Lower leg skin (tissue), 4 donors: ENCODE data around the gene SLC35E3. TPM values are rescaled to one million over a fixed set of nuclear protein-coding genes. Genes with fewer than 3 reads are reported as not detected.
A peak's percentile ranks its signal among the peaks of the same experiment; 100 is the strongest.

Experiments used
- DNase-seq, 2 donors: peaks; one replicate each; pipeline ENCODE4 v3.0.0-alpha.2; 2019; ENCODE audit warnings: low spot score in 2 of 2
- H3K4me3 ChIP-seq: fragments of 200-600 bp; sonication (generic); 2 replicates; pipeline ENCODE4 v1.5.1; 2017; ENCODE audit warnings: mild to moderate bottlenecking, low read depth; ENCODE audit not compliant: poor library complexity, severe bottlenecking
- POLR2A ChIP-seq, 2 donors: fragments of 450-650 bp; IDR thresholded peaks; one replicate each; pipeline ENCODE4 v1.6.1; 2016 to 2017; ENCODE audit warnings: antibody characterized with exemption in 2 of 2, mild to moderate bottlenecking in 1 of 2, moderate library complexity in 1 of 2
- WGBS, 2 donors: methylation state at CpG; one replicate each; pipeline ENCODE4 v1.1.5; 2018; 5-methylcytosine and 5-hydroxymethylcytosine counted together
- intact Hi-C: fragments of 100-400 bp; cut with DNase I; formaldehyde crosslinking; loops from one replicate; pipeline ENCODE4 v1.15.0; 2023; ENCODE audit warnings: low total_unique reads
- total RNA-seq, 4 donors: library from RNA; depleted of rRNA; stranded (reverse); fragments of >200 nt; gene quantifications; one replicate each; pipeline ENCODE4 v1.1.0, GENCODE V29; 2016
- TF ChIP-seq, protein P1 (sequence below), 3 donors: fragments of 450-650 bp; IDR thresholded peaks; one replicate each; pipeline ENCODE4 v1.5.1; 2016; ENCODE audit warnings: antibody characterized with exemption in 3 of 3, mild to moderate bottlenecking in 3 of 3, moderate library complexity in 2 of 3

Gene SLC35E3
- total RNA-seq, 4 donors from 2014 or later = 4.5 to 13.9 (median 6.5) TPM

DNA sequence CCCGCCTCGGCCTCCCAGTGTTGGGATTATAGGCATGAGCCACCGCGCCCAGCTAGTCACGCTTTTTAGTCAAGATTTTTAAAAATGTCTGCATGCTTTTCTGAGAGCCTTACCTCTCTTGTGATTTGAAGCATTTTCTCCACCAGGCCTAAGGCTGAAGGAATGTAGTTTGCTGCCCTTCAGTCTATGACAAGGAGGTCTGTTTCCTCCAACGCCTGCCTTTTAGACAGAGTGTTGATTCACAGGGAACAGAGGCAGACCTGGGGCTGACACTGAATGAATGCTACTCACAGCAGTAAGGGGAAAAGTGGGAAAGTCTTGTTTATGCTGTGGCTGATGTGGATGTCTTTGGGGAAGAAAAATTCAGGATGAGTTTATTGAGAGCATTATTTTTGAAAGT is 34.8 kb downstream of the SLC35E3 start:
- H3K4me3 ChIP-seq = no peak overlapping the region
- intact Hi-C loops = no loop called here
- WGBS, 2 donors = 92 to 99% methylated on average over 6 of the region's 6 CpGs
- peak in 1 of 2 donors; percentile 76 for DNase-seq
- no peak for TF ChIP-seq POLR2A (IDR thresholded peaks at IDR 0.05)
- TF ChIP-seq, protein P1, sequence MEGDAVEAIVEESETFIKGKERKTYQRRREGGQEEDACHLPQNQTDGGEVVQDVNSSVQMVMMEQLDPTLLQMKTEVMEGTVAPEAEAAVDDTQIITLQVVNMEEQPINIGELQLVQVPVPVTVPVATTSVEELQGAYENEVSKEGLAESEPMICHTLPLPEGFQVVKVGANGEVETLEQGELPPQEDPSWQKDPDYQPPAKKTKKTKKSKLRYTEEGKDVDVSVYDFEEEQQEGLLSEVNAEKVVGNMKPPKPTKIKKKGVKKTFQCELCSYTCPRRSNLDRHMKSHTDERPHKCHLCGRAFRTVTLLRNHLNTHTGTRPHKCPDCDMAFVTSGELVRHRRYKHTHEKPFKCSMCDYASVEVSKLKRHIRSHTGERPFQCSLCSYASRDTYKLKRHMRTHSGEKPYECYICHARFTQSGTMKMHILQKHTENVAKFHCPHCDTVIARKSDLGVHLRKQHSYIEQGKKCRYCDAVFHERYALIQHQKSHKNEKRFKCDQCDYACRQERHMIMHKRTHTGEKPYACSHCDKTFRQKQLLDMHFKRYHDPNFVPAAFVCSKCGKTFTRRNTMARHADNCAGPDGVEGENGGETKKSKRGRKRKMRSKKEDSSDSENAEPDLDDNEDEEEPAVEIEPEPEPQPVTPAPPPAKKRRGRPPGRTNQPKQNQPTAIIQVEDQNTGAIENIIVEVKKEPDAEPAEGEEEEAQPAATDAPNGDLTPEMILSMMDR (IDR thresholded peaks at IDR 0.05) = no peak

DNA sequence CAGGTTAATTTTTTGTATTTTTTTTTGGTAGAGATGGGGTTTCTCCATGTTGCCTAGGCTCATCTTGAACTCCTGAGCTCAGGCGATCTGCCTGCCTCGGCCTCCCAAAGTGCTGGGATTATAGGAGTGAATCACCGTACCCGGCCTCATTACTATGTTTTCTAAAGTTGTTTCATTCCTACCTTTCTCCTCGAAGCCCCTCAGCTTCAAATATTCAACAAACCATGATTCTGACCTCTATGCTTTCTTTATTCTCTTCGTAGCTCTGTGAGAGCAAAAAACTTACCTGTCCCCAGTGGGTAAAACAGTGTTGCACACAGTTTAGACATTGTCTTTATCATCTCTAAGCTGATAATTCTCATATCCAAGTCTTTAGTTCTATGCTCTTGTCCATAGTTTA is 35.8 kb downstream of the SLC35E3 start:
- WGBS, 2 donors = 95 to 96% methylated on average over 6 of the region's 6 CpGs
- TF ChIP-seq POLR2A (IDR thresholded peaks at IDR 0.05) = no peak
- TF ChIP-seq, protein P1 (IDR thresholded peaks at IDR 0.05) = no peak
- intact Hi-C loops = no loop called here
- DNase-seq = no peak
- H3K4me3 ChIP-seq = no peak overlapping the region

DNA sequence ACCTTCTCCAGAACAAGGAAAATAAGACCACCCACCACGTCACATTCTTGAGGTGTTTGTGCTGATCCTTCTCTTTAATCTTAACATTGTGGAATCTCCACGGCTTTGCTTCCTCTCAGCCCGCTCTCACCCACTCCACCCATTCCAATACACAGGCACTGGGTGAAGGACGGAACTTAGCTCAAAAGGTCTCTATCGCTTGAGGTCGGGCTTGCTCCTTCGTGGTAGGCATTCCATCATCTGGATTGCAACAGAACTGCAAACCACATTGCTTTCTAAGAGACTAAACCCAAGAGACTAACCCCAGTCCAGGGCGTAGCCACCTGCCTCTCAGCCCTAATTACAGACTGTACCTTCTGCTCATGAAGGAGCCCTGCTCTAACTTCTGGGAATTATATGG is 38.0 kb downstream of the SLC35E3 start:
- WGBS, 2 donors = 72 to 82% methylated on average over 8 of the region's 8 CpGs
- intact Hi-C loops = no loop called here
- H3K4me3 ChIP-seq = no peak overlapping the region
- TF ChIP-seq POLR2A (IDR thresholded peaks at IDR 0.05) = no peak
- TF ChIP-seq, protein P1 (IDR thresholded peaks at IDR 0.05) = no peak
- DNase-seq = peak in 1 of 2 donors; percentile 28

DNA sequence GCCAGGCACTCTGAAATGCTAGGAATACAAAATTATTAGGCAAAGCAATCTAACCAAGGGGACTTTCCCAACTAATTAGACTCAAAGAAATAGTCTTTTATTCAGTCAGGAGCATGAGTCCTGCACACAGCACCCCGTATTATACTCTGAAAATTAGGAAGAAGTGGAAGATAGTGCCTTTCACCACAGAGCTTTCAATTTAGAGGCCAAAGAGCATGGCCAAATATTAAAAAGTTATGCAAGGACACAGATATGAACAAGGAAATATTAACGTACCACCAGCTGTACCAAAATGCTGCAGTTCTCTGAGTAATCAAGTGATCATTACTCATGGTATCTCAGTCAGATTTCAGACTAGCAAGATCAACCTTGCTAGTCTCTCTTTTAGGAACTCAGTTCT is 39.4 kb downstream of the SLC35E3 start:
- intact Hi-C loops = no loop called here
- TF ChIP-seq, protein P1 (IDR thresholded peaks at IDR 0.05) = no peak
- TF ChIP-seq POLR2A (IDR thresholded peaks at IDR 0.05) = no peak
- H3K4me3 ChIP-seq = no peak overlapping the region
- DNase-seq = no peak
- WGBS, 2 donors = 53 to 66% methylated on average over 2 of the region's 2 CpGs

DNA sequence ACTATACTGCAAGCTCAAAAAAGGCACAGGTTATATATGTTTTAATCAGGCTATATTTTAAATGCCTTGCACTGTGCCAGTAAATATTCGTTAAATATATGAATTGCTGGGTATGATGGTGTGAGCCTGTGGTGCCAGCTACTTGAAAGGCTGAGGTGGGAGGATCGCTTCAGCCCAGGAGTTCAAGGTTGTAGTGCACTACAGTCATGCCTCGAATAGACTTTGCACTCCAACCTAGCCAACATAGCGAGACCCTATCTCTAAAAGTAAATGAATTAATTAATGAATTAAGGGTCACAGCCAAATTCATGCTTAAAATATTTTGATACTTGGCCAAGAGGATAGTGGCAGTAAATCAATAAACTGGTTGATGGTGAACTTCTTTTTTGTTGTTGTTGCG is 39.8 kb downstream of the SLC35E3 start:
- DNase-seq = no peak
- 87 to 89% methylated on average over 5 of the region's 5 CpGs for WGBS, 2 donors
- intact Hi-C loops = no loop called here
- TF ChIP-seq, protein P1 (IDR thresholded peaks at IDR 0.05) = no peak
- no peak for TF ChIP-seq POLR2A (IDR thresholded peaks at IDR 0.05)
- no peak overlapping the region for H3K4me3 ChIP-seq

DNA sequence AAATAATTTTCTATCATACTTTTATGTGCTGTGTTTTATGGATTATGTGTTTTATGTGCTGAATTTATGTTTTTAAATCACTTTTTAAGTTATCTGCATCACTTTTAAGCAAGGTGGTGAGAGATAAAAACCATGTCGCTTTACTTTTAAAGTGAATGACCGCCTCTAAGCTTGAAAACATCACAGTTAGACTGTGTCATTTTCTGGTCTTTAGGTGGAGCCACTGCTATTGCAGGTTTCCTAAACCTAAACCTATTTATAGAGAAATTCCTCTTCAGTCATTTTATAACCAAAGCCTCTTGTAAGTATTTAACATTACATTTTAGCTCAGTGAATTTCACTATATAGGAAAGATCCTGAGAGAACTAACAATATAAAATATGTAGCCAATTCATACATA is 41.0 kb downstream of the SLC35E3 start:
- TF ChIP-seq POLR2A (IDR thresholded peaks at IDR 0.05) = no peak
- TF ChIP-seq, protein P1 (IDR thresholded peaks at IDR 0.05) = no peak
- no peak overlapping the region for H3K4me3 ChIP-seq
- DNase-seq = no peak
- intact Hi-C loops = no loop called here
- WGBS, 2 donors = 80 to 82% methylated on average over 2 of the region's 2 CpGs
